Panc1 (cell line): ENCODE results near the gene SESN1. TPM values are rescaled to one million over a fixed set of nuclear protein-coding genes. Genes with fewer than 3 reads are reported as not detected.

Experiments used
- ATAC-seq: fragments of 200-7000 bp; cut with Tn5 transposase; 2 replicates; pipeline ENCODE4 v1.9.1; 2020; ENCODE audit warnings: mild to moderate bottlenecking, moderate library complexity
- BruUV-seq: library from RNA; stranded (reverse); fragments of 400-500 nt; replicated peaks from 2 replicates; lab custom pipeline; 2021; lab: Mats Ljungman, UMichigan
- CTCF ChIA-PET: fragments of 300-600 bp; sonication (Branson Sonifier 250); formaldehyde crosslinking; loops from one replicate; lab custom pipeline; 2022; ENCODE audit warnings: antibody characterized with exemption; lab: Charles Lee
- POLR2A ChIA-PET: fragments of 300-600 bp; sonication (Branson Sonifier 250); formaldehyde crosslinking; loops from one replicate; lab custom pipeline; 2022; ENCODE audit warnings: antibody characterized with exemption; lab: Charles Lee
- DNase-seq: peaks from one replicate; pipeline ENCODE4 v3.0.0-alpha.2; 2010; ENCODE audit warnings: low read depth, low spot score
- H3K27ac ChIP-seq: 2 replicates; pipeline ENCODE4 v1.5.1; 2011; ENCODE audit warnings: mild to moderate bottlenecking, low read length, inconsistent platforms
- H3K27me3 ChIP-seq: fragments of 200-500 bp; sonication (Bioruptor generic); 2 replicates; pipeline ENCODE4 v1.6.0; 2014; ENCODE audit warnings: low read length, inconsistent platforms; ENCODE audit not compliant: control insufficient read depth, insufficient read depth
- H3K36me3 ChIP-seq: fragments of 200-500 bp; sonication (Bioruptor generic); 2 replicates; pipeline ENCODE4 v1.5.1; 2014; ENCODE audit warnings: inconsistent platforms, mild to moderate bottlenecking, low read length, moderate library complexity; ENCODE audit not compliant: control insufficient read depth, insufficient read depth
- H3K4me1 ChIP-seq: 2 replicates; pipeline ENCODE4 v1.5.1; 2011; ENCODE audit warnings: inconsistent platforms, mild to moderate bottlenecking, low read length, moderate library complexity; ENCODE audit not compliant: control insufficient read depth, insufficient read depth
- H3K4me3 ChIP-seq, 2 experiments: 2 replicates each; pipeline ENCODE4 v1.5.1; 2011 to 2012; ENCODE audit warnings: low read depth in 2 of 2, low read length in 2 of 2, mild to moderate bottlenecking in 2 of 2, inconsistent platforms in 1 of 2, moderate library complexity in 1 of 2
- H3K9me3 ChIP-seq: fragments of 200-500 bp; sonication (Bioruptor generic); 2 replicates; pipeline ENCODE4 v1.5.1; 2014; ENCODE audit warnings: low read depth, mild to moderate bottlenecking, inconsistent platforms, low read length, moderate library complexity; ENCODE audit not compliant: control insufficient read depth, insufficient read depth
- POLR2AphosphoS5 ChIP-seq: IDR thresholded peaks from 2 replicates; pipeline ENCODE4 v1.6.1; 2012; ENCODE audit warnings: mild to moderate bottlenecking, low read depth, low read length, moderate library complexity
- REST ChIP-seq, 2 experiments: IDR thresholded peaks; 2 replicates each; pipeline ENCODE4 v1.6.1; 2011 to 2012; ENCODE audit warnings: low read depth in 2 of 2, control low read depth in 1 of 2, low read length in 1 of 2, mild to moderate bottlenecking in 1 of 2, moderate library complexity in 1 of 2; ENCODE audit not compliant: insufficient read depth in 1 of 2
- SIN3A ChIP-seq: IDR thresholded peaks from 2 replicates; pipeline ENCODE4 v1.6.1; 2012; ENCODE audit warnings: low read depth, mild to moderate bottlenecking, low read length, moderate library complexity, borderline replicate concordance; ENCODE audit not compliant: insufficient read depth
- TCF7L2 ChIP-seq: IDR thresholded peaks from 2 replicates; pipeline ENCODE4 v1.6.1; 2011; ENCODE audit warnings: mild to moderate bottlenecking, low read depth, low read length, inconsistent platforms
- in situ Hi-C: cut with HindIII; loops from 2 replicates; pipeline ENCODE4 v1.10.0; 2016; ENCODE audit warnings: low sequenced_read_pairs, low pct_unique_long_range_greater_than_20kb
- intact Hi-C: fragments of 100-400 bp; cut with micrococcal nuclease; formaldehyde crosslinking; loops from one replicate; pipeline ENCODE4 v1.10.0; 2022; ENCODE audit not compliant: unreplicated experiment
- total RNA-seq: library from RNA; stranded (reverse); gene quantifications from one replicate; pipeline ENCODE4 v1.2.1, GENCODE V29; 2021; ENCODE audit not compliant: unreplicated experiment
- TF ChIP-seq, protein P1 (sequence below): fragments of 450-650 bp; IDR thresholded peaks from 2 replicates; pipeline ENCODE4 v1.5.1; 2017; ENCODE audit warnings: mild to moderate bottlenecking

The SESN1 gene
- total RNA-seq, 1 experiment from 2014 or later = 11.3 TPM

- Histone ChIP-seq H3K4me3 (no peak overlapping the region), H3K36me3 (no peaks in the 10 kb centered on the region), H3K4me1 (no peaks in the 10 kb centered on the region), H3K27me3 (no peaks in the 10 kb centered on the region; the same call in 1 of the 2 replicates), H3K9me3 (no peaks in the 10 kb centered on the region), H3K27ac (no peak overlapping the region)
- DNase-seq (no peak), ATAC-seq (no peak)
- intact Hi-C loops (no loop called here), in situ Hi-C loops (no loop called here)
- TF ChIP-seq, protein P1, sequence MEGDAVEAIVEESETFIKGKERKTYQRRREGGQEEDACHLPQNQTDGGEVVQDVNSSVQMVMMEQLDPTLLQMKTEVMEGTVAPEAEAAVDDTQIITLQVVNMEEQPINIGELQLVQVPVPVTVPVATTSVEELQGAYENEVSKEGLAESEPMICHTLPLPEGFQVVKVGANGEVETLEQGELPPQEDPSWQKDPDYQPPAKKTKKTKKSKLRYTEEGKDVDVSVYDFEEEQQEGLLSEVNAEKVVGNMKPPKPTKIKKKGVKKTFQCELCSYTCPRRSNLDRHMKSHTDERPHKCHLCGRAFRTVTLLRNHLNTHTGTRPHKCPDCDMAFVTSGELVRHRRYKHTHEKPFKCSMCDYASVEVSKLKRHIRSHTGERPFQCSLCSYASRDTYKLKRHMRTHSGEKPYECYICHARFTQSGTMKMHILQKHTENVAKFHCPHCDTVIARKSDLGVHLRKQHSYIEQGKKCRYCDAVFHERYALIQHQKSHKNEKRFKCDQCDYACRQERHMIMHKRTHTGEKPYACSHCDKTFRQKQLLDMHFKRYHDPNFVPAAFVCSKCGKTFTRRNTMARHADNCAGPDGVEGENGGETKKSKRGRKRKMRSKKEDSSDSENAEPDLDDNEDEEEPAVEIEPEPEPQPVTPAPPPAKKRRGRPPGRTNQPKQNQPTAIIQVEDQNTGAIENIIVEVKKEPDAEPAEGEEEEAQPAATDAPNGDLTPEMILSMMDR = no peak
- no peak for TF ChIP-seq REST (IDR thresholded peaks at IDR 0.05; ENCODE audit: insufficient read depth in 1 of 2, low read depth in 2 of 2, low read length in 1 of 2)
- TF ChIP-seq TCF7L2 = no peak
- TF ChIP-seq POLR2AphosphoS5 = no peak
- TF ChIP-seq SIN3A = no peak
- ChIA-PET POLR2A (no interaction called here), CTCF (interaction anchor here (0.5 kb wide), 1 partner anchor 395 kb away, joined by 4 read pairs; no protein-coding TSS in a partner anchor)
- no TSS peak for BruUV-seq
Observed at GRCh38 chr6:108937170-108937569, 157.5 kb downstream of the SESN1 start.

Other genes starting within 250 kb of the SESN1 start
- gene ARMC2, start 246.4 kb downstream of the SESN1 start, total RNA-seq = 9.3 TPM
- 37.6 TPM for gene CEP57L1, start 661 bp upstream of the SESN1 start, total RNA-seq